ENCODE measurements around the gene GUF1. TPM values are rescaled to one million over a fixed set of nuclear protein-coding genes. Genes with fewer than 3 reads are reported as not detected.

The GUF1 gene
- total and polyA plus RNA-seq, 2 of the 13 experiments (the other 11 are each of a cell fraction or from before 2014, with no cell fraction given), result 10.3 to 24.6 TPM

DNA sequence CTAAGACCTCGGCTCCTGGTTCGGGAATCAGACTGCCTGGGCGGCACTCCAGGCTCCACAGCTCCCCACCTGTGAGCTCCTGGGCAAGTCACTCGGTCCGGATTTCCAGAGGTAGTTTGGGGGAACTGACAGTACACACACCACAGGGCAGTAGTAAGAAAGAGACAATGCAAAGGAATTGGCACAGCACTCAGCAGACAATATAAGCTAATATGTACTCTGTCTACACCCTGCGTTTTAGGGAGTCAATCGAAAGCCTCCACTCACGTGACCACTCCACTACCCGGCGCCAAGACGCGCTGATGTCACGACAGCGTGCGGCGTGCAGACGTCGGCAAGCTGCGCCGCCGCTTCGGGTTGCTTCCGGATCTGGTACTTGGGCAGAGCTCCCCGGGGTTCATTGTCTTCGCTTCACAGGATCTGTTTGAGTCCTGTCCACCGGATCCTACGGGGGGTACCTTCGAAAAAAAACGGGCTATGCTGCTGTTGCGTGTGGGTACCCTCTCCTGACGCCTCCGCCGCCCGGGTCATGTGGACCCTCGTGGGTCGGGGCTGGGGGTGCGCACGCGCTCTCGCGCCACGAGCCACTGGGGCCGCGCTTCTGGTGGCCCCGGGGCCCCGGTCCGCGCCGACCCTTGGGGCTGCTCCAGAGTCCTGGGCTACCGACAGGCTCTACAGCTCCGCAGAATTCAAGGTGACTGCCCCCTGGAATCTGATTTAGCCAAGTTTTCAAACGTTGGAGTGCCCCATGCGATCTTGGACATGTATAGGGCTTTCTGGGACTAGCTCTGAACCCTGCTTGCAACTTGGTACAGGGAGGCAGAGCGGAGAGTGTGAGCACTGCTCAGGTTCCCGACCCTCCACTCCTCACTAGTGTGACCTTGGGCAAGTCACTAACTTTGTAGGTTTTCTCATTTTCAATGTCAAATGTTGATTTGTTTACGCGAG lies at the start of gene GUF1 (continued):
- TF ChIP-seq ASH2L (IDR thresholded peaks at IDR 0.05; ENCODE audit: insufficient read length, low read depth, low read length), result peak; percentile 98
- TF ChIP-seq PCBP1 (IDR thresholded peaks at IDR 0.05; ENCODE audit: borderline replicate concordance, low read depth, low read length), result no peak
- 0 out of 2 replicates have a peak, but pooled peaks have one; percentile 63 for TF ChIP-seq ZNF136 (CRISPR knock-in tag; IDR thresholded peaks at IDR 0.05; ENCODE audit: low read depth)
- TF ChIP-seq TBX3 (IDR thresholded peaks at IDR 0.05; ENCODE audit: borderline replicate concordance), result no peak
- TF ChIP-seq ZNF614 (CRISPR knock-in tag; IDR thresholded peaks at IDR 0.05; ENCODE audit: borderline replicate concordance), result peak; percentile 66; the same call in 1 of the 2 replicates
- TF ChIP-seq, protein P1, sequence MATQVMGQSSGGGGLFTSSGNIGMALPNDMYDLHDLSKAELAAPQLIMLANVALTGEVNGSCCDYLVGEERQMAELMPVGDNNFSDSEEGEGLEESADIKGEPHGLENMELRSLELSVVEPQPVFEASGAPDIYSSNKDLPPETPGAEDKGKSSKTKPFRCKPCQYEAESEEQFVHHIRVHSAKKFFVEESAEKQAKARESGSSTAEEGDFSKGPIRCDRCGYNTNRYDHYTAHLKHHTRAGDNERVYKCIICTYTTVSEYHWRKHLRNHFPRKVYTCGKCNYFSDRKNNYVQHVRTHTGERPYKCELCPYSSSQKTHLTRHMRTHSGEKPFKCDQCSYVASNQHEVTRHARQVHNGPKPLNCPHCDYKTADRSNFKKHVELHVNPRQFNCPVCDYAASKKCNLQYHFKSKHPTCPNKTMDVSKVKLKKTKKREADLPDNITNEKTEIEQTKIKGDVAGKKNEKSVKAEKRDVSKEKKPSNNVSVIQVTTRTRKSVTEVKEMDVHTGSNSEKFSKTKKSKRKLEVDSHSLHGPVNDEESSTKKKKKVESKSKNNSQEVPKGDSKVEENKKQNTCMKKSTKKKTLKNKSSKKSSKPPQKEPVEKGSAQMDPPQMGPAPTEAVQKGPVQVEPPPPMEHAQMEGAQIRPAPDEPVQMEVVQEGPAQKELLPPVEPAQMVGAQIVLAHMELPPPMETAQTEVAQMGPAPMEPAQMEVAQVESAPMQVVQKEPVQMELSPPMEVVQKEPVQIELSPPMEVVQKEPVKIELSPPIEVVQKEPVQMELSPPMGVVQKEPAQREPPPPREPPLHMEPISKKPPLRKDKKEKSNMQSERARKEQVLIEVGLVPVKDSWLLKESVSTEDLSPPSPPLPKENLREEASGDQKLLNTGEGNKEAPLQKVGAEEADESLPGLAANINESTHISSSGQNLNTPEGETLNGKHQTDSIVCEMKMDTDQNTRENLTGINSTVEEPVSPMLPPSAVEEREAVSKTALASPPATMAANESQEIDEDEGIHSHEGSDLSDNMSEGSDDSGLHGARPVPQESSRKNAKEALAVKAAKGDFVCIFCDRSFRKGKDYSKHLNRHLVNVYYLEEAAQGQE (IDR thresholded peaks at IDR 0.05; ENCODE audit: borderline replicate concordance in 1 of 2, low read depth in 1 of 2, low read length in 2 of 2), result peak in 1 of 2 experiments; percentile 40; a peak in 1 of 4 replicates
- TF ChIP-seq FOXA3 (CRISPR knock-in tag; IDR thresholded peaks at IDR 0.05), result peak; percentile 30; the same call in 1 of the 2 replicates
- TF ChIP-seq ZMYM4 (CRISPR knock-in tag; IDR thresholded peaks at IDR 0.05), result peak; percentile 93
- TF ChIP-seq, protein P2, sequence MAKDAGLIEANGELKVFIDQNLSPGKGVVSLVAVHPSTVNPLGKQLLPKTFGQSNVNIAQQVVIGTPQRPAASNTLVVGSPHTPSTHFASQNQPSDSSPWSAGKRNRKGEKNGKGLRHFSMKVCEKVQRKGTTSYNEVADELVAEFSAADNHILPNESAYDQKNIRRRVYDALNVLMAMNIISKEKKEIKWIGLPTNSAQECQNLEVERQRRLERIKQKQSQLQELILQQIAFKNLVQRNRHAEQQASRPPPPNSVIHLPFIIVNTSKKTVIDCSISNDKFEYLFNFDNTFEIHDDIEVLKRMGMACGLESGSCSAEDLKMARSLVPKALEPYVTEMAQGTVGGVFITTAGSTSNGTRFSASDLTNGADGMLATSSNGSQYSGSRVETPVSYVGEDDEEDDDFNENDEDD (CRISPR knock-in tag; IDR thresholded peaks at IDR 0.05; ENCODE audit: borderline replicate concordance), result peak; percentile 61; the same call in 1 of the 2 replicates
- TF ChIP-seq, protein P3, sequence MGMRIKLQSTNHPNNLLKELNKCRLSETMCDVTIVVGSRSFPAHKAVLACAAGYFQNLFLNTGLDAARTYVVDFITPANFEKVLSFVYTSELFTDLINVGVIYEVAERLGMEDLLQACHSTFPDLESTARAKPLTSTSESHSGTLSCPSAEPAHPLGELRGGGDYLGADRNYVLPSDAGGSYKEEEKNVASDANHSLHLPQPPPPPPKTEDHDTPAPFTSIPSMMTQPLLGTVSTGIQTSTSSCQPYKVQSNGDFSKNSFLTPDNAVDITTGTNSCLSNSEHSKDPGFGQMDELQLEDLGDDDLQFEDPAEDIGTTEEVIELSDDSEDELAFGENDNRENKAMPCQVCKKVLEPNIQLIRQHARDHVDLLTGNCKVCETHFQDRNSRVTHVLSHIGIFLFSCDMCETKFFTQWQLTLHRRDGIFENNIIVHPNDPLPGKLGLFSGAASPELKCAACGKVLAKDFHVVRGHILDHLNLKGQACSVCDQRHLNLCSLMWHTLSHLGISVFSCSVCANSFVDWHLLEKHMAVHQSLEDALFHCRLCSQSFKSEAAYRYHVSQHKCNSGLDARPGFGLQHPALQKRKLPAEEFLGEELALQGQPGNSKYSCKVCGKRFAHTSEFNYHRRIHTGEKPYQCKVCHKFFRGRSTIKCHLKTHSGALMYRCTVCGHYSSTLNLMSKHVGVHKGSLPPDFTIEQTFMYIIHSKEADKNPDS (CRISPR knock-in tag; IDR thresholded peaks at IDR 0.05), result no peak
- TF ChIP-seq ATAD3A (CRISPR knock-in tag; IDR thresholded peaks at IDR 0.05), result no peak
- TF ChIP-seq, protein P4, sequence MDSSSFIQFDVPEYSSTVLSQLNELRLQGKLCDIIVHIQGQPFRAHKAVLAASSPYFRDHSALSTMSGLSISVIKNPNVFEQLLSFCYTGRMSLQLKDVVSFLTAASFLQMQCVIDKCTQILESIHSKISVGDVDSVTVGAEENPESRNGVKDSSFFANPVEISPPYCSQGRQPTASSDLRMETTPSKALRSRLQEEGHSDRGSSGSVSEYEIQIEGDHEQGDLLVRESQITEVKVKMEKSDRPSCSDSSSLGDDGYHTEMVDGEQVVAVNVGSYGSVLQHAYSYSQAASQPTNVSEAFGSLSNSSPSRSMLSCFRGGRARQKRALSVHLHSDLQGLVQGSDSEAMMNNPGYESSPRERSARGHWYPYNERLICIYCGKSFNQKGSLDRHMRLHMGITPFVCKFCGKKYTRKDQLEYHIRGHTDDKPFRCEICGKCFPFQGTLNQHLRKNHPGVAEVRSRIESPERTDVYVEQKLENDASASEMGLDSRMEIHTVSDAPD (CRISPR knock-in tag; IDR thresholded peaks at IDR 0.05), result 0 out of 2 replicates have a peak, but pooled peaks have one; percentile 58
- TF ChIP-seq, protein P5, sequence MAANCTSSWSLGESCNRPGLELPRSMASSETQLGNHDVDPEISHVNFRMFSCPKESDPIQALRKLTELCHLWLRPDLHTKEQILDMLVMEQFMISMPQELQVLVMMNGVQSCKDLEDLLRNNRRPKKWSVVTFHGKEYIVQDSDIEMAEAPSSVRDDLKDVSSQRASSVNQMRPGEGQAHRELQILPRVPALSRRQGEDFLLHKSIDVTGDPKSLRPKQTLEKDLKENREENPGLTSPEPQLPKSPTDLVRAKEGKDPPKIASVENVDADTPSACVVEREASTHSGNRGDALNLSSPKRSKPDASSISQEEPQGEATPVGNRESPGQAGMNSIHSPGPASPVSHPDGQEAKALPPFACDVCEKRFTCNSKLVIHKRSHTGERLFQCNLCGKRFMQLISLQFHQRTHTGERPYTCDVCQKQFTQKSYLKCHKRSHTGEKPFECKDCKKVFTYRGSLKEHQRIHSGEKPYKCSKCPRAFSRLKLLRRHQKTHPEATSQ (CRISPR knock-in tag; IDR thresholded peaks at IDR 0.05; ENCODE audit: borderline replicate concordance), result peak; percentile 60; the same call in 1 of the 2 replicates
- peak; percentile 77; the same call in 1 of the 2 replicates for TF ChIP-seq ZZZ3 (CRISPR knock-in tag; IDR thresholded peaks at IDR 0.05; ENCODE audit: borderline replicate concordance)
- TF ChIP-seq ZNF501 (CRISPR knock-in tag; IDR thresholded peaks at IDR 0.05), result peak; percentile 97
- TF ChIP-seq PHF21A (CRISPR knock-in tag; IDR thresholded peaks at IDR 0.05), result peak; percentile 75; the same call in 1 of the 2 replicates
- peak; percentile 89; the same call in 1 of the 2 replicates for TF ChIP-seq TAF1 (CRISPR knock-in tag; IDR thresholded peaks at IDR 0.05)

Data from HepG2 (cell line).